H1 (cell line): ENCODE results near the gene PTPN9. TPM values are rescaled to one million over a fixed set of nuclear protein-coding genes. Genes with fewer than 3 reads are reported as not detected.
A peak's percentile ranks its signal among the peaks of the same experiment; 100 is the strongest.

Experiments
- CTCF ChIA-PET: fragments of 300-600 bp; sonication (Branson Sonifier 250); formaldehyde crosslinking; loops from one replicate; lab custom pipeline; 2021; ENCODE audit not compliant: partially characterized antibody; lab: Charles Lee
- POLR2A ChIA-PET: fragments of 300-600 bp; sonication (Branson Sonifier 250); formaldehyde crosslinking; loops from one replicate; lab custom pipeline; 2021; ENCODE audit warnings: inconsistent platforms; ENCODE audit not compliant: partially characterized antibody; lab: Charles Lee
- DNase-seq, 2 experiments: peaks; one replicate each; pipeline versions ENCODE4 v3.0.0 to v3.0.0-alpha.2; 2010 to 2022; ENCODE audit warnings: low spot score in 2 of 2, low read depth in 1 of 2, mixed read lengths in 1 of 2
- FAIRE-seq: peaks from 2 replicates; lab custom pipeline; 2011; peaks lifted over from hg19 to GRCh38; lab: Jason Lieb, UNC
- H2AFZ ChIP-seq: 2 replicates; pipeline ENCODE4 v1.8.1; 2012; ENCODE audit warnings: low read length, inconsistent platforms
- H2AK5ac ChIP-seq: 2 replicates; pipeline ENCODE4 v1.6.1; 2013; ENCODE audit warnings: low read depth, low read length
- H2BK120ac ChIP-seq: replicated peaks from 2 replicates; pipeline ENCODE3; 2013; ENCODE audit warnings: low read depth, low read length, inconsistent platforms
- H2BK12ac ChIP-seq: 2 replicates; pipeline ENCODE4 v1.6.1; 2013; ENCODE audit warnings: low read depth, low read length
- H2BK15ac ChIP-seq: 2 replicates; pipeline ENCODE4 v1.6.1; 2013; ENCODE audit warnings: low read length
- H2BK20ac ChIP-seq: 2 replicates; pipeline ENCODE4 v1.6.1; 2013; ENCODE audit warnings: low read length
- H2BK5ac ChIP-seq: 2 replicates; pipeline ENCODE4 v1.6.1; 2013; ENCODE audit warnings: low read depth, low read length
- H3K14ac ChIP-seq: 2 replicates; pipeline ENCODE4 v1.6.1; 2013; ENCODE audit warnings: inconsistent platforms; ENCODE audit not compliant: insufficient read length
- H3K18ac ChIP-seq: 2 replicates; pipeline ENCODE4 v1.6.1; 2013; ENCODE audit warnings: low read length; ENCODE audit errors: extremely low read depth
- H3K23ac ChIP-seq: 2 replicates; pipeline ENCODE4 v1.6.1; 2013; ENCODE audit warnings: inconsistent platforms; ENCODE audit not compliant: insufficient read length
- H3K23me2 ChIP-seq: 2 replicates; pipeline ENCODE4 v1.6.1; 2013; ENCODE audit warnings: low read depth, low read length
- H3K27ac ChIP-seq: 2 replicates; pipeline ENCODE4 v1.6.1; 2011; ENCODE audit warnings: low read depth, low read length, inconsistent platforms
- H3K27me3 ChIP-seq, 4 experiments: replicated peaks in 1 of 4; 1 replicate in 1 of 4; 2 replicates in 3 of 4; pipeline versions ENCODE4 v1.6.1 to v1.8.1; 2011 to 2013; ENCODE audit warnings: low read length in 3 of 4, mild to moderate bottlenecking in 3 of 4, inconsistent platforms in 2 of 4, mixed read lengths in 2 of 4, moderate library complexity in 1 of 4; ENCODE audit not compliant: control insufficient read depth in 3 of 4, insufficient read depth in 3 of 4; ENCODE audit errors: extremely low read depth in 1 of 4
- H3K36me3 ChIP-seq, 4 experiments: 2 replicates each; pipeline versions ENCODE4 v1.6.1 to v1.8.1; 2011 to 2013; ENCODE audit warnings: mild to moderate bottlenecking in 4 of 4, low read length in 3 of 4, moderate library complexity in 2 of 4, control low read depth in 1 of 4, inconsistent platforms in 1 of 4; ENCODE audit not compliant: insufficient read depth in 4 of 4, control insufficient read depth in 2 of 4
- H3K4ac ChIP-seq: replicated peaks from 2 replicates; pipeline ENCODE3; 2013; ENCODE audit warnings: low read length, low read depth, mixed read lengths, inconsistent platforms; ENCODE audit not compliant: insufficient read length
- H3K4me1 ChIP-seq, 4 experiments: replicated peaks in 1 of 4; 1 replicate in 1 of 4; 2 replicates in 3 of 4; pipeline versions ENCODE4 v1.6.1 to v1.8.1; 2011 to 2013; ENCODE audit warnings: low read length in 3 of 4, inconsistent platforms in 2 of 4, mixed read lengths in 1 of 4; ENCODE audit not compliant: insufficient read depth in 4 of 4, control insufficient read depth in 3 of 4
- H3K4me2 ChIP-seq, 2 experiments: 2 replicates each; pipeline versions ENCODE4 v1.6.1 to v1.8.1; 2011 to 2013; ENCODE audit warnings: low read depth in 2 of 2, low read length in 2 of 2, control low read depth in 1 of 2, inconsistent platforms in 1 of 2, mild to moderate bottlenecking in 1 of 2; ENCODE audit not compliant: insufficient read depth in 1 of 2
- H3K4me3 ChIP-seq, 4 experiments: fragments of 200-600, 300-600 bp in 1 of 4; sonication (generic), shearing (Covaris generic), sonication (Bioruptor Twin) in 1 of 4; 2 replicates each; pipeline versions ENCODE4 v1.5.1 to v1.8.1; 2011 to 2016; ENCODE audit warnings: low read length in 4 of 4, low read depth in 3 of 4, control low read depth in 2 of 4, inconsistent platforms in 2 of 4, mild to moderate bottlenecking in 2 of 4, mixed read lengths in 1 of 4, moderate library complexity in 1 of 4; ENCODE audit not compliant: insufficient read depth in 2 of 4; ENCODE audit errors: extremely low read depth in 1 of 4
- H3K56ac ChIP-seq: replicated peaks from 2 replicates; pipeline ENCODE3; 2013; ENCODE audit warnings: low read depth, mild to moderate bottlenecking, mixed read lengths, low read length, inconsistent platforms; ENCODE audit not compliant: insufficient read length
- H3K79me1 ChIP-seq: 2 replicates; pipeline ENCODE4 v1.6.1; 2013; ENCODE audit warnings: low read depth, low read length, control low read depth
- H3K79me2 ChIP-seq, 2 experiments: 2 replicates each; pipeline versions ENCODE4 v1.6.1 to v1.8.1; 2012 to 2013; ENCODE audit warnings: low read length in 2 of 2, mild to moderate bottlenecking in 2 of 2, inconsistent platforms in 1 of 2; ENCODE audit not compliant: insufficient read depth in 2 of 2, control insufficient read depth in 1 of 2
- H3K9ac ChIP-seq, 4 experiments: replicated peaks in 1 of 4; 1 replicate in 1 of 4; 2 replicates in 3 of 4; pipeline versions ENCODE4 v1.6.1 to v1.8.1; 2011 to 2013; ENCODE audit warnings: low read depth in 3 of 4, low read length in 3 of 4, control low read depth in 2 of 4, mild to moderate bottlenecking in 2 of 4, moderate library complexity in 2 of 4, inconsistent platforms in 1 of 4; ENCODE audit errors: extremely low read depth in 1 of 4
- H3K9me3 ChIP-seq, 2 experiments: 2 replicates each; pipeline versions ENCODE4 v1.6.1 to v1.8.1; 2012 to 2013; ENCODE audit warnings: mild to moderate bottlenecking in 2 of 2, moderate library complexity in 2 of 2, control low read depth in 1 of 2, inconsistent platforms in 1 of 2, low read depth in 1 of 2, low read length in 1 of 2, mixed read lengths in 1 of 2; ENCODE audit not compliant: insufficient read depth in 2 of 2
- H4K20me1 ChIP-seq, 2 experiments: replicated peaks in 1 of 2; 2 replicates each; pipeline versions ENCODE3 to v1.8.1; 2011 to 2013; ENCODE audit warnings: inconsistent platforms in 2 of 2, low read length in 2 of 2, mild to moderate bottlenecking in 1 of 2; ENCODE audit not compliant: insufficient read depth in 2 of 2, control insufficient read depth in 1 of 2
- H4K5ac ChIP-seq: 2 replicates; pipeline ENCODE4 v1.6.1; 2013; ENCODE audit warnings: low read length, low read depth, mixed read lengths, inconsistent platforms; ENCODE audit not compliant: insufficient read length
- H4K8ac ChIP-seq: 2 replicates; pipeline ENCODE4 v1.8.0; 2013; ENCODE audit warnings: mild to moderate bottlenecking, moderate library complexity, low read length, inconsistent platforms; ENCODE audit not compliant: insufficient read depth; ENCODE audit errors: extremely low read depth
- H4K91ac ChIP-seq: replicated peaks from 2 replicates; pipeline ENCODE3; 2013; ENCODE audit warnings: low read length, mixed read lengths, inconsistent platforms; ENCODE audit not compliant: insufficient read length
- ASH2L ChIP-seq: fragments of 200-600, 300-600 bp; sonication (generic); IDR thresholded peaks from one replicate; pipeline ENCODE4 v1.7.1; 2017; ENCODE audit warnings: low read length
- EGR1 ChIP-seq: IDR thresholded peaks from 2 replicates; pipeline ENCODE4 v1.6.1; 2011; ENCODE audit warnings: low read depth, low read length, borderline replicate concordance
- HDAC2 ChIP-seq, 2 experiments: fragments of 300-600 bp in 1 of 2; sonication (generic) in 1 of 2; IDR thresholded peaks; 2 replicates each; pipeline ENCODE4 v1.6.1; 2011 to 2012; ENCODE audit warnings: low read depth in 2 of 2, low read length in 2 of 2, mild to moderate bottlenecking in 2 of 2, moderate library complexity in 2 of 2, borderline replicate concordance in 1 of 2, inconsistent platforms in 1 of 2
- KDM4A ChIP-seq: IDR thresholded peaks from one replicate; pipeline ENCODE4 v1.7.1; 2012; ENCODE audit warnings: low read depth, mild to moderate bottlenecking, moderate library complexity, low read length, inconsistent platforms; ENCODE audit not compliant: severe bottlenecking
- MAX ChIP-seq: IDR thresholded peaks from 2 replicates; pipeline ENCODE4 v1.6.1; 2012; ENCODE audit warnings: inconsistent platforms
- POLR2AphosphoS5 ChIP-seq: IDR thresholded peaks from 2 replicates; pipeline ENCODE4 v1.6.1; 2011; ENCODE audit warnings: low read depth, low read length
- RBBP5 ChIP-seq: IDR thresholded peaks from 2 replicates; pipeline ENCODE4 v1.7.1; 2012; ENCODE audit warnings: low read depth, mild to moderate bottlenecking, inconsistent platforms, low read length, moderate library complexity, borderline replicate concordance
- SIN3A ChIP-seq, 2 experiments: IDR thresholded peaks in 1 of 2; conservative IDR thresholded peaks in 1 of 2; 2 replicates each; pipeline ENCODE4 v1.6.1; 2011 to 2012; ENCODE audit warnings: low read length in 2 of 2, improper control_type of control experiment in 1 of 2, low read depth in 1 of 2, mild to moderate bottlenecking in 1 of 2
- ZNF274 ChIP-seq: IDR thresholded peaks from 2 replicates; pipeline ENCODE4 v1.7.0; 2012; ENCODE audit warnings: low read length, borderline replicate concordance; ENCODE audit errors: extremely low read depth
- WGBS, 2 experiments: shearing (Covaris generic) in 1 of 2; methylation state at CpG; one replicate each; pipeline versions ENCODE4 v1.1.6 to v1.1.7; 2013 to 2015; ENCODE audit warnings: low lambda C conversion rate in 2 of 2, mixed read lengths in 2 of 2, inconsistent platforms in 1 of 2, low coverage in 1 of 2, missing lambda C conversion rate in 1 of 2; ENCODE audit not compliant: insufficient replicate concordance in 2 of 2, insufficient coverage in 1 of 2, insufficient read length in 1 of 2; ENCODE audit errors: extremely low coverage in 1 of 2, missing lambda C conversion rate in 1 of 2; 5-methylcytosine and 5-hydroxymethylcytosine counted together
- polyA plus RNA-seq, 7 experiments: library from polyadenylated mRNA; depleted of rRNA in 3 of 7; stranded (reverse) in 5 of 7; unstranded in 2 of 7; fragments of >200 nt in 5 of 7; fragments of 200-250 nt in 2 of 7; gene quantifications; 1 replicate in 5 of 7; 2 replicates in 1 of 7; 4 replicates in 1 of 7; pipeline versions ENCODE4 v1.2.1 to v1.2.3, GENCODE V29; 2011 to 2013; ENCODE audit warnings: missing spikeins in 2 of 7, mixed read lengths in 2 of 7
- total RNA-seq: library from RNA; stranded (reverse); fragmentation: NEBNext Ultra II Directional; extraction: Animal tissue kit (Norgen Biotek cat#: 25700); gene quantifications from 2 replicates; pipeline ENCODE4 v1.2.1, GENCODE V29; 2021

The PTPN9 gene
- total and polyA plus RNA-seq, 2 of the 8 experiments (the other 6 are each of a cell fraction or from before 2014, with no cell fraction given): 46.6 to 57.4 TPM

- Histone ChIP-seq H4K5ac (peak overlapping the region; percentile 15), H3K79me1 (0 out of 2 replicates have a peak, but pooled peaks cover 2% of the 10 kb centered on the region), H2AFZ (no peak overlapping the region), H2BK15ac (no peak overlapping the region), H3K9ac (peak overlapping the region in 3 of 4 experiments; percentile 70 to 83 (median 70); a peak in 6 of 7 replicates), H3K36me3 (no peaks in the 10 kb centered on the region), H4K20me1 (peaks cover 19 to 21% of the 10 kb centered on the region in 2 experiments), H2BK12ac (no peak overlapping the region), H3K27me3 (no peaks in the 10 kb centered on the region), H3K23me2 (peaks cover 17% of the 10 kb centered on the region), H2BK20ac (no peak overlapping the region), H3K27ac (peak overlapping the region; percentile 25; the same call in 1 of the 2 replicates), H3K4me2 (peak overlapping the region; percentile 85 to 97), H3K23ac (no peak overlapping the region), H4K91ac (no peak overlapping the region), H3K4ac (peak overlapping the region; percentile 97), H3K9me3 (no peaks in the 10 kb centered on the region), H4K8ac (no peak overlapping the region), H2BK120ac (no peak overlapping the region), H3K18ac (peak overlapping the region; percentile 93), H2BK5ac (peak overlapping the region; percentile 97), H3K4me1 (peaks cover 0 to 3% (median 1%) of the 10 kb centered on the region in 4 experiments; a peak in 1 of 7 replicates), H2AK5ac (peak overlapping the region; percentile 43; the same call in 1 of the 2 replicates), H3K4me3 (peak overlapping the region; percentile 83 to 97 (median 90)), H3K79me2 (peaks cover 39 to 54% of the 10 kb centered on the region in 2 experiments), H3K56ac (no peak overlapping the region), H3K14ac (no peak overlapping the region)
- ChIA-PET POLR2A (interaction anchor here (0.7 to 1.8 kb wide), 3 partner anchors 9 to 18 kb away, joined by 3 to 6 read pairs (median 4); no protein-coding TSS in a partner anchor), CTCF (no interaction called here)
- DNase-seq (peak; percentile 94 to 95), FAIRE-seq (peak; percentile 73)
- WGBS, 2 experiments: 1% methylated on average over 26 of the region's 62 CpGs; no CpG with 5 or more reads in 1 of the 2 experiments
- TF ChIP-seq RBBP5: peak; percentile 37; the same call in 1 of the 2 replicates
- peak in 1 of 2 experiments; percentile 67; a peak in 1 of 4 replicates for TF ChIP-seq SIN3A (conservative IDR thresholded peaks at IDR 0.05 in 1 of 2, IDR thresholded peaks at IDR 0.05 in 1 of 2; ENCODE audit: low read depth in 1 of 2, low read length in 2 of 2)
- peak; percentile 43 for TF ChIP-seq ASH2L
- no peak for TF ChIP-seq ZNF274
- peak; percentile 30; the same call in 1 of the 2 replicates for TF ChIP-seq MAX
- no peak for TF ChIP-seq EGR1
- TF ChIP-seq HDAC2 (IDR thresholded peaks at IDR 0.05; ENCODE audit: borderline replicate concordance in 1 of 2, low read depth in 2 of 2, low read length in 2 of 2): peak in 1 of 2 experiments; percentile 70; a peak in 1 of 4 replicates
- peak; percentile 11 for TF ChIP-seq KDM4A
- peak; percentile 17 for TF ChIP-seq POLR2AphosphoS5
Observed at GRCh38 chr15:75450307-75451201, 128.6 kb downstream of the PTPN9 start.
